Endothelial cell (in vitro differentiated cells): ENCODE results near the gene MAP4K5. TPM values are rescaled to one million over a fixed set of nuclear protein-coding genes. Genes with fewer than 3 reads are reported as not detected.

Source experiments
- DNase-seq: peaks from one replicate; pipeline ENCODE4 v3.0.0; 2021; ENCODE audit warnings: low spot score
- H3K27ac Mint-ChIP-seq: one replicate; pipeline ENCODE4 v1.8.0; 2021; ENCODE audit warnings: mixed read lengths, inconsistent platforms; ENCODE audit not compliant: unreplicated experiment
- H3K27me3 Mint-ChIP-seq: one replicate; pipeline ENCODE4 v1.8.0; 2021; ENCODE audit warnings: mild to moderate bottlenecking, moderate library complexity, mixed read lengths, inconsistent platforms; ENCODE audit not compliant: unreplicated experiment
- H3K36me3 Mint-ChIP-seq: one replicate; pipeline ENCODE4 v1.8.0; 2021; ENCODE audit warnings: mild to moderate bottlenecking, low read depth, mixed read lengths, inconsistent platforms; ENCODE audit not compliant: unreplicated experiment
- H3K4me1 Mint-ChIP-seq: one replicate; pipeline ENCODE4 v1.8.0; 2021; ENCODE audit warnings: mild to moderate bottlenecking, mixed read lengths, inconsistent platforms; ENCODE audit not compliant: unreplicated experiment
- H3K4me3 Mint-ChIP-seq: one replicate; pipeline ENCODE4 v1.8.0; 2021; ENCODE audit warnings: mild to moderate bottlenecking, mixed read lengths, inconsistent platforms; ENCODE audit not compliant: unreplicated experiment
- H3K9me3 Mint-ChIP-seq: one replicate; pipeline ENCODE4 v1.8.0; 2021; ENCODE audit warnings: mixed read lengths, inconsistent platforms; ENCODE audit not compliant: unreplicated experiment
- total RNA-seq: library from RNA; stranded (reverse); fragmentation: NEBNext Ultra II Directional; extraction: Animal tissue kit (Norgen Biotek cat#: 25700); gene quantifications from one replicate; pipeline ENCODE4 v1.2.1, GENCODE V29; 2021; ENCODE audit not compliant: unreplicated experiment
- TF ChIP-seq, protein P1 (sequence below): fragments of 200-600 bp; sonication (generic); IDR thresholded peaks from one replicate; pipeline ENCODE4 v1.5.0; 2021; ENCODE audit warnings: antibody characterized with exemption; ENCODE audit not compliant: unreplicated experiment

Gene MAP4K5
- total RNA-seq, 1 donor from 2014 or later: 99.3 TPM

GRCh38 chr14:50533241-50533705, 904 bp upstream of the MAP4K5 start:
- TF ChIP-seq, protein P1, sequence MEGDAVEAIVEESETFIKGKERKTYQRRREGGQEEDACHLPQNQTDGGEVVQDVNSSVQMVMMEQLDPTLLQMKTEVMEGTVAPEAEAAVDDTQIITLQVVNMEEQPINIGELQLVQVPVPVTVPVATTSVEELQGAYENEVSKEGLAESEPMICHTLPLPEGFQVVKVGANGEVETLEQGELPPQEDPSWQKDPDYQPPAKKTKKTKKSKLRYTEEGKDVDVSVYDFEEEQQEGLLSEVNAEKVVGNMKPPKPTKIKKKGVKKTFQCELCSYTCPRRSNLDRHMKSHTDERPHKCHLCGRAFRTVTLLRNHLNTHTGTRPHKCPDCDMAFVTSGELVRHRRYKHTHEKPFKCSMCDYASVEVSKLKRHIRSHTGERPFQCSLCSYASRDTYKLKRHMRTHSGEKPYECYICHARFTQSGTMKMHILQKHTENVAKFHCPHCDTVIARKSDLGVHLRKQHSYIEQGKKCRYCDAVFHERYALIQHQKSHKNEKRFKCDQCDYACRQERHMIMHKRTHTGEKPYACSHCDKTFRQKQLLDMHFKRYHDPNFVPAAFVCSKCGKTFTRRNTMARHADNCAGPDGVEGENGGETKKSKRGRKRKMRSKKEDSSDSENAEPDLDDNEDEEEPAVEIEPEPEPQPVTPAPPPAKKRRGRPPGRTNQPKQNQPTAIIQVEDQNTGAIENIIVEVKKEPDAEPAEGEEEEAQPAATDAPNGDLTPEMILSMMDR: no peak
- peaks cover 6% of the 10 kb centered on the region for H3K9me3 Mint-ChIP-seq
- DNase-seq: no peak
- H3K4me3 Mint-ChIP-seq: peak overlapping the region; percentile 91
- H3K36me3 Mint-ChIP-seq: peaks cover 20% of the 10 kb centered on the region
- peak overlapping the region; percentile 25 for H3K27ac Mint-ChIP-seq
- H3K4me1 Mint-ChIP-seq: peaks cover 31% of the 10 kb centered on the region
- peaks cover 6% of the 10 kb centered on the region for H3K27me3 Mint-ChIP-seq

DNA sequence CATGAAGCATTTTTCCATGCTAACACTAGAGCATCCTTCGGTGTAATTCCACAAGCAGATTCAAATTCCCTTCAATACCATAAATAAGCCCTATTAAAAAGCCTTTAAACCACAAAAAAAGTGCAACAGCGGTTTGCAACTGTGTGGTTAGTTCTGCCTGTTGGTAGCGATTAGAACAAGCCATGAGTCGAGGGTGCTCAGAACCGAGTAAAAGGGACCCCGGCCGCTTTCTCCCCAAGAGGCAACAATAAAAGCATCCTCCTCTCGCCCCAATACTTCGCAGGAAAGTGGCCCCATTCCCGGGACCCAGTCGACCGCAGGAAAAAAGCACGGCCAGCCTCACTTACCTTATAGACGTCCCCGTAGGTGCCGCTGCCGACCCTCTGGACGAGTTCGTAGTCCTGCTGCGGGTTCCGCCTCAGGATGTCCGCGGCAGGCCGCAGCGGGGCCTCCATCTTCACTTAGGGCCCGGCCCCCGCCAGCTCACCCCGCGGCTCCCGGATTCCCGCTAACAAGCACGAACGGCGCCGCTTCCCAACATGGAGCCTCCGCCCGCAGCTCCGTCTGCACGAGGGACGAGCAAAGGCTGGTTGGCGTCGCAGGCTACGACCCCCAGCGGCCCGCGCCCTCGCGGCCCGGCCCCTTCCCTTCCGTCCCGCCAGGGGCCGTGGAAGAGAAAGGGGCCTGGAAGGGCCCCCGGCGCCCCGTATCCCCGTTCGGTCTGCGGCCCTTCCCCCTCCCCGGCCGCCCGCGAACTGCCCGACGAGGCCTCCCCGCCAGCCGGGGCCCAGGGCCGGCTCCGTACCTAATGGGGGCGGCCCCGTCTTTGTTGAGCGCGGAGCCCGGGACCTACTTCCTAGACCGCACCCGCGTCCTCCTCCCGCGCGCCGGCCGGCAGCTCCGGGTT, 521 bp downstream of the MAP4K5 start:
- DNase-seq: peak; percentile 48
- no peaks in the 10 kb centered on the region for H3K9me3 Mint-ChIP-seq
- H3K27ac Mint-ChIP-seq: peak overlapping the region; percentile 85
- H3K36me3 Mint-ChIP-seq: peaks cover 13% of the 10 kb centered on the region
- H3K4me3 Mint-ChIP-seq: peak overlapping the region; percentile 98
- H3K27me3 Mint-ChIP-seq: peaks cover 6% of the 10 kb centered on the region
- peaks cover 36% of the 10 kb centered on the region for H3K4me1 Mint-ChIP-seq
- TF ChIP-seq, protein P1: no peak

- Mint-ChIP-seq H3K4me1 (peaks cover 40% of the 10 kb centered on the region), H3K27ac (peak overlapping the region; percentile 61), H3K36me3 (peaks cover 12% of the 10 kb centered on the region), H3K4me3 (peak overlapping the region; percentile 98), H3K27me3 (peaks cover 6% of the 10 kb centered on the region), H3K9me3 (no peaks in the 10 kb centered on the region)
- DNase-seq: no peak
- TF ChIP-seq, protein P1: no peak
Observed at GRCh38 chr14:50530794-50531365, 1.5 kb downstream of the MAP4K5 start.

GRCh38 chr14:50530358-50530757, 2.0 kb downstream of the MAP4K5 start:
- DNase-seq: no peak
- Mint-ChIP-seq H3K4me3 (peak overlapping the region; percentile 98), H3K9me3 (no peaks in the 10 kb centered on the region), H3K27me3 (peaks cover 6% of the 10 kb centered on the region), H3K4me1 (peaks cover 40% of the 10 kb centered on the region), H3K27ac (no peak overlapping the region), H3K36me3 (peaks cover 12% of the 10 kb centered on the region)
- TF ChIP-seq, protein P1: no peak
